GM23338 (cell line): ENCODE results near the gene TMEM25. TPM values are rescaled to one million over a fixed set of nuclear protein-coding genes. Genes with fewer than 3 reads are reported as not detected.

Experiments
- ATAC-seq: fragments of 200-7000 bp; cut with Tn5 transposase; 3 replicates; pipeline ENCODE4 v1.9.1; 2020
- DNase-seq: peaks from one replicate; pipeline ENCODE4 v3.0.0-alpha.2; 2015; ENCODE audit warnings: low spot score
- H2AFZ ChIP-seq: fragments of 200-600 bp; sonication (generic); 2 replicates; pipeline ENCODE4 v1.8.0; 2016; ENCODE audit warnings: antibody characterized with exemption, mild to moderate bottlenecking, moderate library complexity
- H3F3A ChIP-seq: fragments of 200-600 bp; sonication (generic); replicated peaks from 2 replicates; pipeline ENCODE4 v1.8.0; 2017; ENCODE audit warnings: antibody characterized with exemption, mixed run types, low read depth
- H3K27ac ChIP-seq: fragments of 200-600 bp; sonication (generic); 2 replicates; pipeline ENCODE4 v1.6.1; 2016; ENCODE audit warnings: low read depth
- H3K27me3 ChIP-seq: fragments of 200-600 bp; sonication (generic); 2 replicates; pipeline ENCODE4 v1.8.0; 2016; ENCODE audit warnings: mild to moderate bottlenecking, mixed run types, moderate library complexity; ENCODE audit not compliant: insufficient read depth
- H3K36me3 ChIP-seq: fragments of 200-600 bp; sonication (generic); 2 replicates; pipeline ENCODE4 v1.8.0; 2016; ENCODE audit warnings: mild to moderate bottlenecking; ENCODE audit not compliant: insufficient read depth
- H3K4me1 ChIP-seq: fragments of 200-600 bp; sonication (generic); 2 replicates; pipeline ENCODE4 v1.8.0; 2016; ENCODE audit warnings: mild to moderate bottlenecking, moderate library complexity; ENCODE audit not compliant: insufficient read depth
- H3K4me2 ChIP-seq: fragments of 200-600 bp; sonication (generic); 2 replicates; pipeline ENCODE4 v1.7.1; 2017; ENCODE audit warnings: mixed run types
- H3K4me3 ChIP-seq: fragments of 200-600 bp; sonication (generic); 2 replicates; pipeline ENCODE4 v1.6.1; 2016; ENCODE audit warnings: mixed run types
- H3K79me2 ChIP-seq: fragments of 200-600 bp; sonication (generic); replicated peaks from 2 replicates; pipeline ENCODE4 v1.8.0; 2017; ENCODE audit warnings: mild to moderate bottlenecking; ENCODE audit not compliant: insufficient read depth
- H3K9me2 ChIP-seq: fragments of 200-600 bp; sonication (generic); 2 replicates; pipeline ENCODE4 v1.8.0; 2017; ENCODE audit not compliant: insufficient read depth
- H4K20me1 ChIP-seq: fragments of 200-600 bp; sonication (generic); replicated peaks from 2 replicates; pipeline ENCODE4 v1.8.0; 2017; ENCODE audit warnings: mild to moderate bottlenecking; ENCODE audit not compliant: insufficient read depth
- H3K27ac Mint-ChIP-seq: 2 replicates; pipeline ENCODE4 v1.8.0; 2020; ENCODE audit warnings: inconsistent platforms, mild to moderate bottlenecking, moderate library complexity, mixed read lengths
- H3K27me3 Mint-ChIP-seq: 3 replicates; pipeline ENCODE4 v1.8.0; 2022; ENCODE audit warnings: low read depth, mild to moderate bottlenecking, moderate library complexity, mixed read lengths, inconsistent platforms; ENCODE audit not compliant: insufficient read depth, poor library complexity
- H3K36me3 Mint-ChIP-seq: 3 replicates; pipeline ENCODE4 v1.8.0; 2021; ENCODE audit warnings: low read depth, mild to moderate bottlenecking, inconsistent platforms, moderate library complexity, mixed read lengths
- H3K4me1 Mint-ChIP-seq: 3 replicates; pipeline ENCODE4 v1.8.0; 2020; ENCODE audit warnings: mild to moderate bottlenecking, inconsistent platforms, mixed read lengths
- H3K4me3 Mint-ChIP-seq: 3 replicates; pipeline ENCODE4 v1.8.0; 2021; ENCODE audit warnings: moderate library complexity, mild to moderate bottlenecking, inconsistent platforms, mixed read lengths
- H3K9me3 Mint-ChIP-seq: 3 replicates; pipeline ENCODE4 v1.8.0; 2020; ENCODE audit warnings: moderate library complexity, mild to moderate bottlenecking, inconsistent platforms, mixed read lengths
- CREB1 ChIP-seq: fragments of 250-450 bp; sonication (Bioruptor Pico); IDR thresholded peaks from 2 replicates; pipeline ENCODE4 v1.5.0; 2020; ENCODE audit warnings: low read depth, mild to moderate bottlenecking, moderate library complexity
- CTCF ChIP-seq, 2 experiments: fragments of 200-600 bp in 1 of 2; sonication (generic) in 1 of 2; conservative IDR thresholded peaks; 2 replicates each; pipeline versions ENCODE4 v1.5.1 to v1.6.1; 2016 to 2017; ENCODE audit warnings: antibody characterized with exemption in 2 of 2, low read depth in 2 of 2, mild to moderate bottlenecking in 2 of 2, moderate library complexity in 1 of 2
- ETS1 ChIP-seq: IDR thresholded peaks from 2 replicates; pipeline ENCODE4 v1.6.1; 2016; ENCODE audit warnings: antibody characterized with exemption
- EZH2 ChIP-seq: fragments of 200-600 bp; sonication (generic); IDR thresholded peaks from one replicate; pipeline ENCODE4 v1.8.0; 2017; ENCODE audit warnings: antibody characterized with exemption, mild to moderate bottlenecking, low read depth; ENCODE audit not compliant: unreplicated experiment
- EZH2phosphoT487 ChIP-seq: fragments of 200-600 bp; sonication (generic); IDR thresholded peaks from one replicate; pipeline ENCODE4 v1.8.1; 2018; ENCODE audit warnings: antibody characterized with exemption; ENCODE audit not compliant: unreplicated experiment
- JUNB ChIP-seq: IDR thresholded peaks from one replicate; pipeline ENCODE4 v1.6.1; 2016; ENCODE audit warnings: antibody characterized with exemption; ENCODE audit not compliant: unreplicated experiment
- NANOG ChIP-seq: IDR thresholded peaks from 2 replicates; pipeline ENCODE4 v1.6.1; 2016; ENCODE audit warnings: antibody characterized with exemption, borderline replicate concordance
- POLR2AphosphoS5 ChIP-seq: IDR thresholded peaks from 2 replicates; pipeline ENCODE4 v1.6.1; 2016; ENCODE audit warnings: antibody characterized with exemption, low read depth
- REST ChIP-seq: IDR thresholded peaks from one replicate; pipeline ENCODE4 v1.6.1; 2018; ENCODE audit warnings: antibody characterized with exemption; ENCODE audit not compliant: unreplicated experiment
- STAT1 ChIP-seq: IDR thresholded peaks from one replicate; pipeline ENCODE4 v1.6.1; 2016; ENCODE audit warnings: antibody characterized with exemption; ENCODE audit not compliant: unreplicated experiment
- ZNF114 ChIP-seq: fragments of 250-450 bp; sonication (Bioruptor Pico); IDR thresholded peaks from 2 replicates; pipeline ENCODE4 v1.5.0; 2020; ENCODE audit warnings: mild to moderate bottlenecking, moderate library complexity
- ZNF331 ChIP-seq: fragments of 250-450 bp; sonication (Bioruptor Pico); IDR thresholded peaks from 2 replicates; pipeline ENCODE4 v1.5.0; 2020; ENCODE audit warnings: low read depth, mild to moderate bottlenecking, moderate library complexity
- ZNF462 ChIP-seq: fragments of 250-450 bp; sonication (Bioruptor Pico); IDR thresholded peaks from 2 replicates; pipeline ENCODE4 v1.5.0; 2020; ENCODE audit warnings: mild to moderate bottlenecking, moderate library complexity
- polyA plus RNA-seq: library from polyadenylated mRNA; unstranded; fragments of >200 nt; fragmentation: Nextera tagmentation; extraction: Ambion mirVana; gene quantifications from 2 replicates; pipeline ENCODE4 v1.2.1, GENCODE V29; 2016
- total RNA-seq: library from RNA; depleted of rRNA; stranded (reverse); fragments of >200 nt; shearing (Covaris generic); gene quantifications from 2 replicates; pipeline ENCODE4 v1.2.3, GENCODE V29; 2014

TMEM25 gene
- total and polyA plus RNA-seq, 2 experiments from 2014 or later: 11.7 to 17.7 TPM

GRCh38 chr11:118535261-118535660 is 4.3 kb downstream of the TMEM25 start:
- Mint-ChIP-seq H3K4me3 (no peak overlapping the region), H3K27ac (no peak overlapping the region), H3K27me3 (peaks cover 4% of the 10 kb centered on the region), H3K4me1 (peaks cover 6% of the 10 kb centered on the region; the same call in 2 of the 3 replicates), H3K9me3 (no peaks in the 10 kb centered on the region), H3K36me3 (peaks cover 7% of the 10 kb centered on the region)
- ATAC-seq (no peak), DNase-seq (no peak)
- H3K9me2 ChIP-seq: no peaks in the 10 kb centered on the region
- no peak for TF ChIP-seq EZH2phosphoT487
- TF ChIP-seq NANOG: no peak
- TF ChIP-seq ZNF331: no peak
- no peak for TF ChIP-seq STAT1
- TF ChIP-seq JUNB: no peak
- no peak for TF ChIP-seq CTCF (conservative IDR thresholded peaks at IDR 0.05; ENCODE audit: low read depth in 2 of 2)
- TF ChIP-seq CREB1 (CRISPR knock-in tag): no peak
- no peak for TF ChIP-seq ZNF114 (CRISPR knock-in tag)
- no peak for TF ChIP-seq EZH2
- no peak for TF ChIP-seq POLR2AphosphoS5
- no peak for TF ChIP-seq ETS1
- no peak for TF ChIP-seq REST
- no peak for TF ChIP-seq ZNF462 (CRISPR knock-in tag)
- no peaks in the 10 kb centered on the region; the same call in 1 of the 2 replicates for H3K4me1 ChIP-seq
- H3K27me3 ChIP-seq: no peaks in the 10 kb centered on the region
- no peak overlapping the region for H3K4me3 ChIP-seq
- H3K79me2 ChIP-seq: no peaks in the 10 kb centered on the region
- no peak overlapping the region for H3K27ac ChIP-seq
- H4K20me1 ChIP-seq: no peaks in the 10 kb centered on the region
- H3K4me2 ChIP-seq: no peak overlapping the region
- peaks cover 3% of the 10 kb centered on the region; the same call in 1 of the 2 replicates for H3F3A ChIP-seq
- no peaks in the 10 kb centered on the region for H3K36me3 ChIP-seq
- no peak overlapping the region for H2AFZ ChIP-seq
